H9 (cell line): Measurements from ENCODE around the gene ECE1. TPM values are rescaled to one million over a fixed set of nuclear protein-coding genes. Genes with fewer than 3 reads are reported as not detected.

Experiments used
- DNase-seq: peaks from one replicate; pipeline ENCODE4 v3.0.0-alpha.2; 2017
- H2AFZ ChIP-seq: one replicate; pipeline ENCODE4 v1.6.1; 2013; ENCODE audit warnings: mild to moderate bottlenecking, low read length, control low read depth, moderate library complexity
- H2AK5ac ChIP-seq: 2 replicates; pipeline ENCODE4 v1.6.1; 2013; ENCODE audit warnings: low read length, control low read depth, mixed read lengths; ENCODE audit not compliant: insufficient read length
- H2BK120ac ChIP-seq: one replicate; pipeline ENCODE4 v1.6.1; 2013; ENCODE audit warnings: low read depth, mild to moderate bottlenecking, low read length, control low read depth, inconsistent platforms; ENCODE audit not compliant: poor library complexity, severe bottlenecking
- H2BK12ac ChIP-seq: 2 replicates; pipeline ENCODE4 v1.6.1; 2013; ENCODE audit warnings: low read length, control low read depth, mixed read lengths, low read depth; ENCODE audit not compliant: insufficient read length
- H2BK15ac ChIP-seq: 2 replicates; pipeline ENCODE4 v1.6.1; 2013; ENCODE audit warnings: low read depth, low read length, control low read depth
- H2BK20ac ChIP-seq: one replicate; pipeline ENCODE4 v1.6.1; 2013; ENCODE audit warnings: low read depth, mild to moderate bottlenecking, low read length, control low read depth, inconsistent platforms; ENCODE audit not compliant: poor library complexity, severe bottlenecking
- H2BK5ac ChIP-seq: 2 replicates; pipeline ENCODE4 v1.6.1; 2013; ENCODE audit warnings: low read length, control low read depth, mixed read lengths; ENCODE audit not compliant: insufficient read length
- H3K14ac ChIP-seq: 2 replicates; pipeline ENCODE4 v1.6.1; 2013; ENCODE audit warnings: low read length, control low read depth; ENCODE audit not compliant: insufficient read depth
- H3K18ac ChIP-seq: 2 replicates; pipeline ENCODE4 v1.6.1; 2013; ENCODE audit warnings: low read depth, mild to moderate bottlenecking, mixed read lengths, low read length, control low read depth; ENCODE audit not compliant: insufficient read length
- H3K23ac ChIP-seq: 2 replicates; pipeline ENCODE4 v1.6.1; 2013; ENCODE audit warnings: low read length, control low read depth, mixed read lengths, low read depth; ENCODE audit not compliant: insufficient read length
- H3K23me2 ChIP-seq: 2 replicates; pipeline ENCODE4 v1.6.1; 2013; ENCODE audit warnings: low read depth, mild to moderate bottlenecking, mixed read lengths, low read length, control low read depth; ENCODE audit not compliant: insufficient read length, poor library complexity, severe bottlenecking
- H3K27ac ChIP-seq: 2 replicates; pipeline ENCODE4 v1.5.1; 2013; ENCODE audit warnings: low read length, control low read depth, mixed read lengths, low read depth; ENCODE audit not compliant: insufficient read length
- H3K27me3 ChIP-seq: 2 replicates; pipeline ENCODE4 v1.6.1; 2013; ENCODE audit warnings: low read length, control low read depth, inconsistent platforms; ENCODE audit not compliant: insufficient read depth
- H3K4ac ChIP-seq: 2 replicates; pipeline ENCODE4 v1.6.1; 2013; ENCODE audit warnings: low read depth, mild to moderate bottlenecking, control low read depth, inconsistent platforms, low read length, moderate library complexity
- H3K4me1 ChIP-seq: 2 replicates; pipeline ENCODE4 v1.6.1; 2013; ENCODE audit warnings: low read length, control low read depth, inconsistent platforms; ENCODE audit not compliant: insufficient read depth
- H3K4me2 ChIP-seq: 2 replicates; pipeline ENCODE4 v1.6.1; 2013; ENCODE audit warnings: low read length, control low read depth, mixed read lengths; ENCODE audit not compliant: insufficient read length, insufficient read depth
- H3K56ac ChIP-seq: 2 replicates; pipeline ENCODE4 v1.6.1; 2013; ENCODE audit warnings: low read depth, mild to moderate bottlenecking, mixed read lengths, low read length, control low read depth; ENCODE audit not compliant: insufficient read length
- H3K79me1 ChIP-seq: 2 replicates; pipeline ENCODE4 v1.6.1; 2013; ENCODE audit warnings: low read depth, mild to moderate bottlenecking, moderate library complexity, low read length, control low read depth, inconsistent platforms; ENCODE audit not compliant: insufficient read depth, poor library complexity, severe bottlenecking
- H3K79me2 ChIP-seq: 2 replicates; pipeline ENCODE4 v1.6.1; 2013; ENCODE audit warnings: low read length, control low read depth, inconsistent platforms; ENCODE audit not compliant: insufficient read depth
- H3K9ac ChIP-seq: 2 replicates; pipeline ENCODE4 v1.6.1; 2013; ENCODE audit warnings: low read length, control low read depth, mixed read lengths; ENCODE audit not compliant: insufficient read length; ENCODE audit errors: extremely low read depth
- H3K9me3 ChIP-seq: one replicate; pipeline ENCODE4 v1.6.1; 2013; ENCODE audit warnings: low read depth, low read length, inconsistent platforms; ENCODE audit not compliant: control insufficient read depth
- H3T11ph ChIP-seq: one replicate; pipeline ENCODE4 v1.6.1; 2013; ENCODE audit warnings: mild to moderate bottlenecking, low read length, control low read depth, inconsistent platforms
- H4K20me1 ChIP-seq: one replicate; pipeline ENCODE4 v1.6.1; 2013; ENCODE audit not compliant: control insufficient read depth, insufficient read length, insufficient read depth
- H4K5ac ChIP-seq: 2 replicates; pipeline ENCODE4 v1.6.1; 2013; ENCODE audit warnings: low read depth, mild to moderate bottlenecking, mixed read lengths, low read length, control low read depth; ENCODE audit not compliant: insufficient read length
- H4K8ac ChIP-seq: replicated peaks from 2 replicates; pipeline ENCODE4 v1.6.1; 2013; ENCODE audit warnings: low read length, control low read depth, mixed read lengths, low read depth; ENCODE audit not compliant: insufficient read length
- H4K91ac ChIP-seq: 2 replicates; pipeline ENCODE4 v1.6.1; 2013; ENCODE audit warnings: low read depth, mild to moderate bottlenecking, moderate library complexity, mixed read lengths, low read length, control low read depth; ENCODE audit not compliant: insufficient read length
- H3K27ac Mint-ChIP-seq, 3 experiments: 2 replicates in 2 of 3; 3 replicates in 1 of 3; pipeline ENCODE4 v1.8.0; 2020 to 2021; ENCODE audit warnings: mixed read lengths in 3 of 3, mild to moderate bottlenecking in 1 of 3, moderate library complexity in 1 of 3
- H3K27me3 Mint-ChIP-seq: 2 replicates; pipeline ENCODE4 v1.8.0; 2021; ENCODE audit warnings: low read depth, mild to moderate bottlenecking, moderate library complexity, mixed read lengths
- H3K36me3 Mint-ChIP-seq, 3 experiments: 2 replicates in 2 of 3; 3 replicates in 1 of 3; pipeline ENCODE4 v1.8.0; 2020 to 2021; ENCODE audit warnings: low read depth in 3 of 3, mixed read lengths in 3 of 3; ENCODE audit not compliant: insufficient read depth in 1 of 3
- H3K4me1 Mint-ChIP-seq, 2 experiments: 2 replicates each; pipeline ENCODE4 v1.8.0; 2020; ENCODE audit warnings: mixed read lengths in 2 of 2
- H3K4me3 Mint-ChIP-seq, 2 experiments: 2 replicates in 1 of 2; 3 replicates in 1 of 2; pipeline ENCODE4 v1.8.0; 2020 to 2021; ENCODE audit warnings: mild to moderate bottlenecking in 2 of 2, mixed read lengths in 2 of 2, moderate library complexity in 1 of 2
- H3K9me3 Mint-ChIP-seq, 2 experiments: 2 replicates in 1 of 2; 3 replicates in 1 of 2; pipeline ENCODE4 v1.8.0; 2020; ENCODE audit warnings: mild to moderate bottlenecking in 2 of 2, mixed read lengths in 2 of 2, moderate library complexity in 1 of 2
- CTCF ChIP-seq: fragments of 200-600 bp; sonication (generic); conservative IDR thresholded peaks from 3 replicates; pipeline ENCODE4 v1.8.0; 2021; ENCODE audit warnings: antibody characterized with exemption, mild to moderate bottlenecking
- WGBS: extraction: QIAGEN DNeasy Blood & Tissue Kit; methylation state at CpG from one replicate; pipeline ENCODE4 v1.1.7; 2013; ENCODE audit warnings: missing lambda C conversion rate, low lambda C conversion rate, mixed read lengths; ENCODE audit not compliant: insufficient read length; ENCODE audit errors: extremely low coverage; 5-methylcytosine and 5-hydroxymethylcytosine counted together
- total RNA-seq: library from RNA; stranded (reverse); gene quantifications from 2 replicates; pipeline ENCODE4 v1.2.1, GENCODE V29; 2021

Gene ECE1
- total RNA-seq, 1 experiment from 2014 or later, result 31.1 TPM

GRCh38 chr1:21239221-21239620 lies 51.0 kb downstream of the ECE1 start:
- Histone ChIP-seq H4K91ac (no peak overlapping the region), H3K27ac (no peak overlapping the region), H3K23ac (no peak overlapping the region), H2BK20ac (no peak overlapping the region), H2BK12ac (no peak overlapping the region), H3K4ac (no peak overlapping the region), H4K20me1 (no peaks in the 10 kb centered on the region), H2BK5ac (no peak overlapping the region), H2BK15ac (no peak overlapping the region; the same call in 1 of the 2 replicates), H3K27me3 (no peaks in the 10 kb centered on the region), H3K79me1 (no peaks in the 10 kb centered on the region), H4K5ac (no peak overlapping the region), H3K4me2 (no peak overlapping the region), H2AFZ (no peak overlapping the region), H3K79me2 (no peaks in the 10 kb centered on the region), H2BK120ac (no peak overlapping the region), H3T11ph (no peak overlapping the region), H4K8ac (no peak overlapping the region), H3K4me1 (no peaks in the 10 kb centered on the region), H3K18ac (no peak overlapping the region), H3K9me3 (no peaks in the 10 kb centered on the region), H2AK5ac (no peak overlapping the region), H3K23me2 (no peaks in the 10 kb centered on the region), H3K9ac (no peak overlapping the region), H3K56ac (no peak overlapping the region), H3K14ac (no peak overlapping the region)
- Mint-ChIP-seq H3K27me3 (no peaks in the 10 kb centered on the region), H3K9me3 (no peaks in the 10 kb centered on the region), H3K36me3 (peaks cover 10 to 15% (median 14%) of the 10 kb centered on the region in 3 experiments; a peak in 6 of 7 replicates), H3K4me1 (peaks cover 22 to 30% of the 10 kb centered on the region in 2 experiments), H3K4me3 (no peak overlapping the region), H3K27ac (no peak overlapping the region)
- no peak for DNase-seq
- TF ChIP-seq CTCF, result no peak
- no CpG with 5 or more reads among the region's 10 CpGs for WGBS
